Natural killer cell (primary cell): Measurements from ENCODE around the gene CEP68. TPM values are rescaled to one million over a fixed set of nuclear protein-coding genes. Genes with fewer than 3 reads are reported as not detected.

ENCODE experiments used
- ATAC-seq, 3 donors: fragments of 150-1000 bp in 2 of 3; fragments of 200-7000 bp in 1 of 3; cut with Tn5 transposase; 1 replicate in 1 of 3; 2 replicates in 2 of 3; pipeline ENCODE4 v1.10.0; 2021; ENCODE audit warnings: mild to moderate bottlenecking in 2 of 3, moderate library complexity in 2 of 3
- DNase-seq, 2 donors: peaks; one replicate each; pipeline versions ENCODE4 v3.0.0 to v3.0.0-alpha.2; 2013 to 2021; ENCODE audit warnings: mixed read lengths in 1 of 2
- H3K27ac ChIP-seq: one replicate; pipeline ENCODE4 v1.5.1; 2013; ENCODE audit warnings: mild to moderate bottlenecking, low read length
- H3K27me3 ChIP-seq: one replicate; pipeline ENCODE4 v1.6.1; 2013; ENCODE audit warnings: low read length; ENCODE audit not compliant: control insufficient read depth, insufficient read depth
- H3K36me3 ChIP-seq: one replicate; pipeline ENCODE4 v1.6.1; 2013; ENCODE audit warnings: low read length; ENCODE audit not compliant: control insufficient read depth, insufficient read depth
- H3K4me1 ChIP-seq: one replicate; pipeline ENCODE4 v1.6.1; 2013; ENCODE audit warnings: low read length; ENCODE audit not compliant: control insufficient read depth, insufficient read depth
- H3K4me3 ChIP-seq: one replicate; pipeline ENCODE4 v1.5.1; 2013; ENCODE audit warnings: low read length
- H3K9me3 ChIP-seq: one replicate; pipeline ENCODE4 v1.6.1; 2013; ENCODE audit warnings: low read length; ENCODE audit not compliant: control insufficient read depth, insufficient read depth
- H3K27ac Mint-ChIP-seq, 2 donors: one replicate each; pipeline ENCODE4 v1.8.0; 2022; ENCODE audit warnings: mild to moderate bottlenecking in 2 of 2, mixed read lengths in 2 of 2, moderate library complexity in 1 of 2
- H3K27me3 Mint-ChIP-seq, 2 donors: one replicate each; pipeline ENCODE4 v1.8.0; 2022; ENCODE audit warnings: low read depth in 2 of 2, mixed read lengths in 2 of 2
- H3K36me3 Mint-ChIP-seq: one replicate; pipeline ENCODE4 v1.8.0; 2022; ENCODE audit warnings: mixed read lengths
- H3K4me1 Mint-ChIP-seq, 2 donors: one replicate each; pipeline ENCODE4 v1.8.0; 2022; ENCODE audit warnings: mixed read lengths in 2 of 2
- H3K4me3 Mint-ChIP-seq: one replicate; pipeline ENCODE4 v1.8.0; 2022; ENCODE audit warnings: mild to moderate bottlenecking, moderate library complexity, mixed read lengths
- H3K9me3 Mint-ChIP-seq, 2 donors: one replicate each; pipeline ENCODE4 v1.8.0; 2022; ENCODE audit warnings: mixed read lengths in 2 of 2
- CTCF ChIP-seq: fragments of 200-600 bp; IDR thresholded peaks from one replicate; pipeline ENCODE4 v1.8.0; 2022; ENCODE audit warnings: antibody characterized with exemption
- WGBS: methylation state at CpG from one replicate; pipeline ENCODE4 v1.1.7; 2013; ENCODE audit warnings: missing lambda C conversion rate; ENCODE audit not compliant: insufficient coverage; 5-methylcytosine and 5-hydroxymethylcytosine counted together
- intact Hi-C: fragments of 100-400 bp; cut with micrococcal nuclease; formaldehyde crosslinking; loops from one replicate; pipeline ENCODE4 v1.14.2; 2022
- total RNA-seq, 4 donors: library from RNA; stranded (reverse); fragments of 120-200 nt in 1 of 4; gene quantifications; one replicate each; pipeline versions ENCODE4 v1.2.3 to v1.2.4, GENCODE V29; 2013 to 2022

The CEP68 gene
- total RNA-seq, 3 donors from 2014 or later (not counting 1 experiment from before 2014, with no cell fraction given) = 5.6 to 8.3 (median 5.8) TPM

- Mint-ChIP-seq H3K36me3 (no peaks in the 10 kb centered on the region), H3K9me3 (no peaks in the 10 kb centered on the region), H3K27me3 (peaks cover 0 to 7% of the 10 kb centered on the region in 2 donors), H3K27ac (no peak overlapping the region), H3K4me3 (no peak overlapping the region), H3K4me1 (peaks cover 0 to under 1% of the 10 kb centered on the region in 2 donors)
- WGBS = 100% methylated on average over 1 of the region's 1 CpG
- no peaks in the 10 kb centered on the region for H3K4me1 ChIP-seq
- H3K36me3 ChIP-seq = no peaks in the 10 kb centered on the region
- no peak for ATAC-seq
- intact Hi-C loops = no loop called here
- H3K27me3 ChIP-seq = no peaks in the 10 kb centered on the region
- no peaks in the 10 kb centered on the region for H3K9me3 ChIP-seq
- DNase-seq = no peak
- no peak overlapping the region for H3K4me3 ChIP-seq
- TF ChIP-seq CTCF = no peak
- H3K27ac ChIP-seq = no peak overlapping the region
Measured at GRCh38 chr2:65136253-65136652, 80.0 kb downstream of the CEP68 start.

Other genes with a start within 250 kb of the CEP68 start
- 10 to 100 TPM in 1 of 3 donors, 1 to 10 TPM in 2; 3.9 to 13.8 (median 5.6) TPM for gene SLC1A4, start 67.0 kb upstream of the CEP68 start, total RNA-seq
- gene RAB1A, start 73.7 kb downstream of the CEP68 start, total RNA-seq = 100 to 1,000 TPM in 1 of 3 donors, 10 to 100 TPM in 2; 83.5 to 101 (median 93.6) TPM
- 100 to 1,000 TPM; 346 to 404 (median 403) TPM for gene ACTR2, start 171.4 kb downstream of the CEP68 start, total RNA-seq